Measurements from ENCODE around the gene ANAPC4.

ANAPC4 gene

GRCh38 chr4:25377572-25378436, 741 bp downstream of the ANAPC4 start:
- DNase-seq, result no peak

- no peak for DNase-seq
Measured at GRCh38 chr4:25378437-25378743, 1.3 kb downstream of the ANAPC4 start.

GRCh38 chr4:25379591-25379990, 2.5 kb downstream of the ANAPC4 start:
- DNase-seq, result no peak

GRCh38 chr4:25383647-25384046, 6.6 kb downstream of the ANAPC4 start:
- no peak for DNase-seq

GRCh38 chr4:25386926-25387325, 9.9 kb downstream of the ANAPC4 start:
- DNase-seq, result no peak

GRCh38 chr4:25397305-25397704, 20.2 kb downstream of the ANAPC4 start:
- DNase-seq, result no peak

GRCh38 chr4:25399510-25399909, 22.4 kb downstream of the ANAPC4 start:
- no peak for DNase-seq

GRCh38 chr4:25401066-25401465, 24.0 kb downstream of the ANAPC4 start:
- DNase-seq, result no peak

GRCh38 chr4:25402521-25402920, 25.5 kb downstream of the ANAPC4 start:
- DNase-seq, result no peak

GRCh38 chr4:25403699-25404098, 26.6 kb downstream of the ANAPC4 start:
- DNase-seq, result no peak

- DNase-seq, result no peak
Measured at GRCh38 chr4:25405453-25405852, 28.4 kb downstream of the ANAPC4 start.

- DNase-seq, result no peak
Measured at GRCh38 chr4:25406081-25406692, 29.1 kb downstream of the ANAPC4 start.

- no peak for DNase-seq
Measured at GRCh38 chr4:25410820-25411529, 33.9 kb downstream of the ANAPC4 start.

- DNase-seq, result no peak
Measured at GRCh38 chr4:25413261-25413660, 36.2 kb downstream of the ANAPC4 start.

GRCh38 chr4:25417014-25417413, 40.0 kb downstream of the ANAPC4 start:
- no peak for DNase-seq

- DNase-seq, result no peak
Measured at GRCh38 chr4:25420931-25421330, 43.9 kb downstream of the ANAPC4 start.

GRCh38 chr4:25421816-25422525, 44.9 kb downstream of the ANAPC4 start:
- no peak for DNase-seq

GRCh38 chr4:25423548-25423947, 46.5 kb downstream of the ANAPC4 start:
- no peak for DNase-seq

GRCh38 chr4:25424539-25425228, 47.6 kb downstream of the ANAPC4 start:
- no peak for DNase-seq

- DNase-seq, result no peak
Measured at GRCh38 chr4:25425361-25425760, 48.3 kb downstream of the ANAPC4 start.

GRCh38 chr4:25427871-25428270, 50.8 kb downstream of the ANAPC4 start:
- DNase-seq, result no peak

- no peak for DNase-seq
Measured at GRCh38 chr4:25430630-25431029, 53.6 kb downstream of the ANAPC4 start.

All from NCI-H2227 treated with DMSO at 0.1 percent for 48 hours (cell line).